ENCODE measurements around the gene PRRT2.
"Not testable (repeated sequence)": the region's sequence is repeated elsewhere in the genome, so short reads cannot be mapped to it uniquely, and the experiment has no call there.

Gene PRRT2

GRCh38 chr16:29791845-29792807 is 19.9 kb upstream of the PRRT2 start:
- CTCF ChIA-PET: interaction anchor here (1.1 kb wide), 1 partner anchor 12 kb away, joined by 3 read pairs; no protein-coding TSS in a partner anchor
- no peak overlapping the region for H3K27ac ChIP-seq
- POLR2A ChIA-PET (ENCODE audit: low non-redundant PET): no interaction called here
- no peak for TF ChIP-seq CTCF (conservative IDR thresholded peaks at IDR 0.05; ENCODE audit: low read depth)
- no peak for DNase-seq (ENCODE audit: low spot score)

- H3K27ac ChIP-seq; POLR2A ChIA-PET (ENCODE audit: low non-redundant PET); DNase-seq (ENCODE audit: low spot score): not testable (repeated sequence)
- CTCF ChIA-PET: interaction anchor here (0.7 to 1.0 kb wide), 2 partner anchors 9 to 22 kb away, joined by 3 to 4 read pairs; partner anchors contain the start of gene PAGR1
These were observed 18.8 kb upstream of the PRRT2 start for GRCh38 chr16:29793153-29793552.

- no peak overlapping the region for H3K27ac ChIP-seq
- no peak for TF ChIP-seq CTCF (conservative IDR thresholded peaks at IDR 0.05; ENCODE audit: low read depth)
- ChIA-PET CTCF (interaction anchor here (0.5 kb wide), 1 partner anchor 30 kb away, joined by 3 read pairs; no protein-coding TSS in a partner anchor), POLR2A (ENCODE audit: low non-redundant PET) (no interaction called here)
- DNase-seq (ENCODE audit: low spot score): no peak
These were observed 17.7 kb upstream of the PRRT2 start for GRCh38 chr16:29794231-29794710.

GRCh38 chr16:29802416-29802935 is 9.5 kb upstream of the PRRT2 start:
- ChIA-PET POLR2A (ENCODE audit: low non-redundant PET) (no interaction called here), CTCF (interaction anchor here (0.9 to 1.1 kb wide), 2 partner anchors 12 to 46 kb away, joined by 4 read pairs; partner anchors contain the start of gene KIF22)
- H3K27ac ChIP-seq: peak overlapping the region; percentile 99
- TF ChIP-seq CTCF (conservative IDR thresholded peaks at IDR 0.05; ENCODE audit: low read depth): no peak
- no peak for DNase-seq (ENCODE audit: low spot score)

GRCh38 chr16:29804020-29804419 is 8.0 kb upstream of the PRRT2 start:
- peak overlapping the region; percentile 99 for H3K27ac ChIP-seq
- POLR2A ChIA-PET (ENCODE audit: low non-redundant PET): no interaction called here
- TF ChIP-seq CTCF (conservative IDR thresholded peaks at IDR 0.05; ENCODE audit: low read depth): no peak
- CTCF ChIA-PET: interaction anchor here (0.6 kb wide), 1 partner anchor 17 kb away, joined by 3 read pairs; no protein-coding TSS in a partner anchor
- no peak for DNase-seq (ENCODE audit: low spot score)

GRCh38 chr16:29804455-29805231 is 7.3 kb upstream of the PRRT2 start:
- DNase-seq (ENCODE audit: low spot score): no peak
- peak overlapping the region; percentile 99 for H3K27ac ChIP-seq
- no peak for TF ChIP-seq CTCF (conservative IDR thresholded peaks at IDR 0.05; ENCODE audit: low read depth)
- CTCF ChIA-PET: interaction anchor here (0.6 to 0.9 kb wide), 5 partner anchors 13 to 113 kb away, joined by 3 to 7 read pairs (median 3); no protein-coding TSS in a partner anchor
- POLR2A ChIA-PET (ENCODE audit: low non-redundant PET): interaction anchor here (0.5 kb wide), 1 partner anchor 830 kb away, joined by 3 read pairs; the partner anchor contains the start of gene SPNS1
